GM18870 (cell line): ENCODE data around the gene NFE2L1.
"Not testable (repeated sequence)": the region's sequence is repeated elsewhere in the genome, so short reads cannot be mapped to it uniquely, and the experiment has no call there.

Source experiments
- ATAC-seq: cut with Tn5 transposase; IDR thresholded peaks from one replicate; pipeline ENCODE4 v1.9.1; 2021; ENCODE audit warnings: moderate library complexity; ENCODE audit not compliant: unreplicated experiment

NFE2L1 gene

DNA sequence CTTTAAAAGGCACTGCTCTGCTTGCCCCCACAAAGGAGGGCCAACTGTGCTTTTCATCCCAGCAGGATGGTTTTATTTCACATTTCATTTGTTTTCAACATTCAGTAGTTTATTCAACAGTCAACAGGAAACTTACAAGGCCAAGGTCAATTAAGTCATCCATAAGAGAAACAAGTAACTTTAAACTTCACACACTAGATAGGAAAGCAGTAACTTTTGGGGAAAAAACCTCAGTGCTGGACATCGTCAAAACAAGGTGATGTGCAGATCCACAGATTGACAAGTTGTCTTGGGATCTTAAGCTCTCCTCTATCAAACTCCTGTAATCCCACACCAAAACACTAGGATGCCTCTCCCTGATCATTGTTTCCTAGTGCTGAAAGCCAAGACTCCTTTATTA is 18.5 kb downstream of the NFE2L1 start:
- ATAC-seq, result no peak

GRCh38 chr17:48067245-48067644 is 19.1 kb downstream of the NFE2L1 start:
- no peak for ATAC-seq

- ATAC-seq, result not testable (repeated sequence)
These were observed 19.6 kb downstream of the NFE2L1 start for GRCh38 chr17:48067808-48068207.

- no peak for ATAC-seq
These were observed 20.4 kb downstream of the NFE2L1 start for GRCh38 chr17:48068491-48068961.

- ATAC-seq, result no peak
These were observed 22.0 kb downstream of the NFE2L1 start for GRCh38 chr17:48070195-48070594.

GRCh38 chr17:48071654-48072053 is 23.5 kb downstream of the NFE2L1 start:
- no peak for ATAC-seq

DNA sequence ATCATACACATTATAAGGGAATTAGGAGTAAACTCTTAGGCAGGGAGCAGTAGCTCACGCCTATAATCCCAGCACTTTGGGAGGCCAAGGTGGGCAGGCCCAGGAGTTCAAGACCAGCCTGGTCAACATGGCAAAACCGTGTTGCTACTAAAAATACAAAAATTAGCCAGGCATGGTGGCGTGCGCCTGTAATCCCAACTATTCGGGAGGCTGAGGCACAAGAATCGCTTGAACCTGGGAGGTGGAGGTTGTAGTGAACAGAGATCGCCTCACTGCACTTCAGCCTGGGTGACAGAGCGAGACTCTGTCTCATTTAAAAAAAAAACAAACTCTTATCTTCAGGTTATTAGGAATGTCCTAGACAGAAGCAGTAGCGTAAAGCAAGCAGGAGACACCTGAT is 24.7 kb downstream of the NFE2L1 start:
- not testable (repeated sequence) for ATAC-seq

- ATAC-seq, result not testable (repeated sequence)
These were observed 25.5 kb downstream of the NFE2L1 start for GRCh38 chr17:48073566-48074094.

DNA sequence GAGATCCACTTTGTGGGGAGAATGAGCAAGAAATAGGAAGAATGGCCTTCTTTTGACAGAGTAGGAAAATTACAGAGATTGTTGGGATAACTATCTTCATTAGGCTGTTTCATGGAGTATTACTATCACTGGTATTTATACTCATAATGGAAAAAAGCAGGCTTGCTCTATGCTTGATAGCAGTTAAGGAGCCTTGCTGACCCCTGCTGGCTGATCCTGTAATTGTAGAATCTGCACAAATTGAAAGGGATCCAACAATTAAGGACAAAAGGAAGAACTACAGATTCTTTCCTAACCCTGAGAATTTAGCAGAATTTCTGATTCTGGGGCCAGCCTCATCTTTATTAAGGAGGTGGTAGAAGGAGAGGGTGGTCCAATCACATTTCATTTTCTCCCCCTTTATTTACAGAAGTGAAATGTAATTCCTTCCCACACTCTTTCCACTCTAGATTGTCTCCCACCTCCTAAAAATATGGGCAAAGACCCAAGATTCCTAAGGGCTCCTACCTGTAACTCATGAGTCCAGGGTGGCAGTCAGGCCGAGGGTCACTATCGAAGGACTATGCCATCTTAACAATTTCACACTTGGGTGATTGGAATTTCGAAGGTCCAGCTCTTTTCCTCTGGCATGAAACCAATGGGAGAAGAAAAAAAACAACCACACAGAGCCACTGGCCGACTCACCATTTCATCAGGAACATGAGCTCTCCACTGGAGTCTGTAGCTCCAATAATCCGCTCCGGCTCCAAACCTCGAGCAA is 26.3 kb downstream of the NFE2L1 start:
- ATAC-seq, result no peak

- ATAC-seq, result not testable (repeated sequence)
These were observed 29.0 kb downstream of the NFE2L1 start for GRCh38 chr17:48077152-48077551.

DNA sequence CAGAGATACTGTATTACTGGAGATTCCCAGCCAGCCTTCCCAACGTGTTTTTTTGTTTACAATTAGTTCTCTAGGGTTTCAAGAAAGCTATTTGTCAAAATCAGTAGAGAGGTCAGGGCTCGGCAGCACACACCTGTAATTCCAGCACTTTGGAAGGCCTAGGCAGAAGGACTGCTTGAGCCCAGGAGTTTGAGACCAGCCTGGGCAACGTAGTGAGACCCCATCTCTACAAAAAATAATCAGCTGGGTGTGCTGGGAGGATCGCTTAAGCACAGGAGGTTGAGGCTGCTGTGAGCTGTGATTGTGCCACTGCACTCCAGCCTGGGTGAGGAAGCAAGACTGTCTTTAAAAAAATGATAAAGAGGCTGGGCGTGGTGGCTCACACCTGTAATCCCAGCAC is 33.7 kb downstream of the NFE2L1 start:
- ATAC-seq, result no peak

GRCh38 chr17:48084932-48085331 is 36.8 kb downstream of the NFE2L1 start:
- no peak for ATAC-seq

GRCh38 chr17:48093341-48094045 is 45.3 kb downstream of the NFE2L1 start:
- no peak for ATAC-seq

DNA sequence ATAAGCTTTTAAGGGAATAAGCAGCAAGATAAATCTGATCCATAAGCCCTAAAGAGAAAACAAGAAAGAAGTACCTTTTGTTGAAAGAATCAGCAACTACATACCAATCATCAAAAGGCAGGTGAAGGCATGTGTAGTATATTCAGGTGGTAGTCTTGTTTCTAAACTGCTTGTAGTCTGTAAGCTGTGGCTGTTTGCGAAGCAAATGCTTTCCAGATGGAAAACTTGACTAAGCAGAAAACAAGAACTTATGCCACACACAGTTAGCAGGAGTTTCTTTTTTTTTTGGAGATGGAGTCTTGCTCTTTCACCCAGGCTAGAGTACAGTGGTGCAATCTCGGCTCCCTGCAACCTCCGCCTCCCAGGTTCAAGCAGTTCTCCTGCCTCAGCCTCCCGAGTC is 47.5 kb downstream of the NFE2L1 start:
- no peak for ATAC-seq

DNA sequence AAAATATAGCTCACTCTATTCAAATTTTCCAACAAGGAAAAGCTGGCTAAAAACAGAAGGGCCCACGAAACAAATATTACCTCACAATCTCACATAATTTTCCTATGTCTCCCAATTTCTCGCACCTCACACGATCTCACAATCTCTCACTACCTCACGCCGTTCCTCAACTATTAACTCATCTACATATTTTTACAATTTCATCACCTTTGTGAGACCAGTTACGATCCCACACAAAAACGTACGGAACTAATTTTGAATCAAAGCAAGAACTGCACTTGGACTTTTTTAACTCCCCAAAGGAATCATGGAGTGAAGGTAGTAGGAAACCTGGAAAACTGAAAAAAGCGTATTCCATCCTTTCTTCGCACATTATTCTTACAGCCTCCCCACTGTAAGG is 52.0 kb downstream of the NFE2L1 start:
- no peak for ATAC-seq

DNA sequence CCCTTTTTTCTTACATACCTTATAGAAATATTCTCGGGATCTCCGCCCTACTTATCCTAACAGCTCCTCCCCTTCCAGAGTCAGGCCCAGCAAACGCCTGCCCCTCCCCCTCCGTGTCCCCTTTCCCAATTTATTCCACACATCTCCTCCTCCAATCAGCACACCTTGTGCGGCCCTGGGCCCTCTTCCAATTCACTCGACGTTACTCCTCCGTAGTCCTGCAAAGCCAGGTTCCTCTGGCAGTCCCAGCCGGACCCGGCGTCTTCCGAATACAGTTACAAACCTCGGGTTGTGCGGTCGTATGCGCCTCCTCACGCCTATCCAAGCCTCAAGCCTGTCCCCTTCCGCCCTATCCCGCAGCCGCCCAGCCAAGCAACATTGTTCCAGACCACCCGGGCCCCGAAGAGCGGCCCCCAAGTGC is 52.4 kb downstream of the NFE2L1 start:
- no peak for ATAC-seq

- peak; percentile 63 for ATAC-seq
These were observed 53.0 kb downstream of the NFE2L1 start, which contains the start of gene CBX1 for GRCh38 chr17:48101012-48101720. Gene CBX1 (minus strand): TSS chr17:48101478. CDS start chr17:48077004, 24,474 bp downstream.

GRCh38 chr17:48102043-48102750 is 54.0 kb downstream of the NFE2L1 start:
- ATAC-seq, result no peak

DNA sequence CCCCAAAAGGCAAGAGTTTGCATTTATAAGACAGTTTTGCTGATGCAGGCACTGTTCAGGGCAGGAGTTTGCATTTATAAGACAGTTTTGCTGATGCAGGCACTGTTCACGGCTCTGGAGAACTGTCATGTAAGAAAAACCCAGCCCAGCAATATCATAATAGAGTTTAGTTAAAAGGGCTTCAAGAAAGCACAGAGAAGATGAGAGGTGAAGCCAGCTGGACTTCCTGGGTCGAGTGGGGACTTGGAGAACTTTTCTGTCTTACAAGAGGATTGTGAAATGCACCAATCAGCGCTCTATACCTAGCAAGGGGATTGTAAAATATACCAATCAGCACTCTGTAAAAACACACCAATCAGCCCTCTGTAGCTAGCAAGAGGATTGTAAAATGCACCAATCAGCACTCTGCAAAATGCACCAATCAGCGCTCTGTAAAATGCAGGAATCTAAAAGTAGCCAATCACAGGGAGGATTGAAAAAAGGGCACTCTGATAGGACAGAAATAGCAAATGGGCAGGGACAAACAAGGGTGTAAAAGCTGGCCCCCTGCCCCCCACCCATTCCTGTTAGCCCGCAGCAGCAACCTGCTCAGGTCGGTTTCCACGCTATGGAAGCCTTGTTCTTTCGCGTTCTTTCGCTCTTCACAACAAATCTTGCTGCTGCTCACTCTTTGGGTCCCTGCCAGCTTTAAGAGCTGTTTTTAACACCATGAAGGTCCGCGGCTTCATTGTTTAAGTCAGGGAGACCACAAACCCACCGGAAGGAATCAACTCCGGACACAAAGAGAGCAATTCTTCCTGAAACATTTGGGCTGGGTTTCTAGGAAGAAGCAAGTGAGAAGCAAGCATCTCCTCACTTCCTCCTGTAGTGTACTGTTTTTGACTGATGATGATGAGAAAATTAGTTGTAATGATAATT is 54.9 kb downstream of the NFE2L1 start:
- ATAC-seq, result no peak

GRCh38 chr17:48104440-48104839 is 56.3 kb downstream of the NFE2L1 start:
- ATAC-seq, result no peak
